Gastrocnemius medialis (tissue), 4 donors: ENCODE results near the gene GPI. TPM values are rescaled to one million over a fixed set of nuclear protein-coding genes. Genes with fewer than 3 reads are reported as not detected.

ENCODE experiments used
- ATAC-seq, 2 donors: fragments of 150-250 bp; one replicate each; pipeline ENCODE4 v1.9.1; 2016
- DNase-seq, 2 donors: peaks; one replicate each; pipeline ENCODE4 v3.0.0-alpha.2; 2019
- H3K27ac ChIP-seq, 4 donors: fragments of 200-600 bp; sonication (generic); 1 replicate in 1 of 4; 2 replicates in 3 of 4; pipeline ENCODE4 v1.5.1; 2016 to 2018; ENCODE audit warnings: mild to moderate bottlenecking in 2 of 4, moderate library complexity in 1 of 4
- H3K27me3 ChIP-seq, 3 donors: fragments of 200-600 bp; sonication (generic) in 2 of 3; 1 replicate in 1 of 3; 2 replicates in 2 of 3; pipeline versions ENCODE4 v1.5.1 to v1.6.0; 2016 to 2019; ENCODE audit warnings: mild to moderate bottlenecking in 1 of 3, moderate library complexity in 1 of 3
- H3K36me3 ChIP-seq, 2 donors: fragments of 200-600 bp; sonication (generic) in 1 of 2; one replicate each; pipeline ENCODE4 v1.5.1; 2017 to 2018
- H3K4me1 ChIP-seq, 2 donors: fragments of 200-600 bp; sonication (generic) in 1 of 2; one replicate each; pipeline ENCODE4 v1.5.1; 2016 to 2017; ENCODE audit warnings: mild to moderate bottlenecking in 2 of 2
- H3K4me3 ChIP-seq, 4 donors: fragments of 200-600 bp; sonication (generic) in 3 of 4; 1 replicate in 1 of 4; 2 replicates in 3 of 4; pipeline ENCODE4 v1.5.1; 2016 to 2019; ENCODE audit warnings: mild to moderate bottlenecking in 2 of 4
- H3K9me3 ChIP-seq, 3 donors: fragments of 200-600 bp; sonication (generic) in 2 of 3; 1 replicate in 1 of 3; 2 replicates in 2 of 3; pipeline ENCODE4 v1.5.1; 2016 to 2019
- CTCF ChIP-seq, 5 experiments: fragments of 450-650 bp in 3 of 5; fragments of 200-600 bp in 2 of 5; sonication (generic) in 2 of 5; IDR thresholded peaks in 4 of 5; conservative IDR thresholded peaks in 1 of 5; 1 replicate in 4 of 5; 2 replicates in 1 of 5; pipeline ENCODE4 v1.5.1; 2016 to 2019; ENCODE audit warnings: antibody characterized with exemption in 5 of 5, mild to moderate bottlenecking in 3 of 5, moderate library complexity in 3 of 5
- POLR2A ChIP-seq, 2 donors: fragments of 450-650 bp; IDR thresholded peaks; one replicate each; pipeline ENCODE4 v1.6.1; 2017; ENCODE audit warnings: antibody characterized with exemption in 2 of 2, mild to moderate bottlenecking in 2 of 2, moderate library complexity in 2 of 2
- in situ Hi-C, 4 donors: fragments of 200-750 bp; cut with MboI; loops; one replicate each; pipeline versions ENCODE4 v1.15.0 to v1.8.0; 2017; ENCODE audit warnings: low sequenced_read_pairs in 4 of 4
- intact Hi-C: fragments of 100-400 bp; cut with DNase I; formaldehyde crosslinking; loops from one replicate; pipeline ENCODE4 v1.15.1; 2023; ENCODE audit warnings: low total_unique reads
- total RNA-seq, 4 donors: library from RNA; depleted of rRNA; stranded (reverse); fragments of >200 nt; gene quantifications; one replicate each; pipeline versions ENCODE4 v1.1.0 to v1.2.3, GENCODE V29; 2016

Gene GPI
- total RNA-seq, 4 donors from 2014 or later = 83.2 to 231 (median 173) TPM

DNA sequence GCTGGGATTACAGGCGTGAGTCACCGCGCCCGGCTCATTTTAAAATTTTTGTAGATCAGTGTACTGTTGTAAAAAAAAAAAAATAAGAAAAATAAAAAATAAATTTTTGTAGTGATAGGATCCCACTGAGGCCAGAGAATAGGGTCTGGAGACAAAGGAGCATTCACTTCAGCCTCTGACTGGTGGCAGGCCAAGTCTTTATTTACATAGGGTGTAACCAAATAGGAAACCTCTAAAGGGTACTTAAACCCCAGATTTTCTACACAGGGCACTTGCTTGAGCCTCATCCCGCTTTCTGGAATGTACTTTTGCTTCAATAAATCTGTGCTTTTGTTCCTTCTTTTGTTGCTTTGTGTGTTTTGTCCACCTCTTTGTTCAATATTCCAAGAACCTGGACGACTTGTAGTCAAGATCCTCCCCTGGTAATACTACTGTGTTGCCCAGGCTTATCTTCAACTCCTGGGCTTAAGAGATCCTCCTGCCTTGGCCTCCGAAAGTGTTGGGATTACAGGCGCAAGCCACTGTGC lies 37.1 kb downstream of the GPI start:
- H3K36me3 ChIP-seq = peaks cover 0 to 33% of the 10 kb centered on the region in 2 donors

GRCh38 chr19:34403784-34404108 lies 38.8 kb downstream of the GPI start:
- peak overlapping the region; percentile 80 to 95 (median 86) for H3K4me3 ChIP-seq
- no peaks in the 10 kb centered on the region for H3K9me3 ChIP-seq
- ATAC-seq = no peak
- TF ChIP-seq CTCF (IDR thresholded peaks at IDR 0.05 in 4 of 5, conservative IDR thresholded peaks at IDR 0.05 in 1 of 5) (no peak), POLR2A (IDR thresholded peaks at IDR 0.05) (no peak)
- peak overlapping the region; percentile 81 to 86 (median 86) for H3K27ac ChIP-seq
- peaks cover 0 to 4% of the 10 kb centered on the region in 2 donors for H3K4me1 ChIP-seq
- no peaks in the 10 kb centered on the region for H3K27me3 ChIP-seq
- in situ Hi-C loops = no loop called here
- intact Hi-C loops = loop anchor here (1.0 to 2.0 kb wide), 2 partner anchors 25 to 97 kb away; partner anchors contain the start of gene UBA2
- H3K36me3 ChIP-seq = peaks cover 0 to 19% of the 10 kb centered on the region in 2 donors
- no peak for DNase-seq

More for the DNA sequence above, 37.1 kb downstream of the GPI start:
- peaks cover 0 to 4% of the 10 kb centered on the region in 2 donors for H3K4me1 ChIP-seq
- DNase-seq (no peak), ATAC-seq (no peak)
- intact Hi-C loops (no loop called here), in situ Hi-C loops (no loop called here)
- H3K27me3 ChIP-seq = no peaks in the 10 kb centered on the region
- no peak for TF ChIP-seq CTCF (IDR thresholded peaks at IDR 0.05 in 4 of 5, conservative IDR thresholded peaks at IDR 0.05 in 1 of 5)
- TF ChIP-seq POLR2A (IDR thresholded peaks at IDR 0.05) = no peak
- H3K4me3 ChIP-seq = no peak overlapping the region
- H3K9me3 ChIP-seq = no peaks in the 10 kb centered on the region
- no peak overlapping the region for H3K27ac ChIP-seq

GRCh38 chr19:34404109-34404909 lies 39.3 kb downstream of the GPI start, which contains the start of gene PDCD2L:
Gene PDCD2L (plus strand): TSS chr19:34404399. CDS start chr19:34404431, 32 bp downstream.
- Histone ChIP-seq H3K4me1 (peaks cover 0 to 4% of the 10 kb centered on the region in 2 donors), H3K36me3 (peaks cover 0 to 13% of the 10 kb centered on the region in 2 donors), H3K27me3 (no peaks in the 10 kb centered on the region), H3K9me3 (no peaks in the 10 kb centered on the region), H3K27ac (peak within 1 kb of the TSS; percentile 81 to 86 (median 86)), H3K4me3 (peak within 1 kb of the TSS; percentile 80 to 95 (median 86))
- intact Hi-C loops (loop anchor here (1.0 to 2.0 kb wide), 2 partner anchors 24 to 96 kb away; partner anchors contain the start of gene UBA2), in situ Hi-C loops (no loop called here)
- peak; percentile 86 to 92 for DNase-seq
- TF ChIP-seq CTCF (IDR thresholded peaks at IDR 0.05 in 4 of 5, conservative IDR thresholded peaks at IDR 0.05 in 1 of 5) (no peak), POLR2A (IDR thresholded peaks at IDR 0.05) (peak; percentile 59 to 73)
- ATAC-seq = peak; percentile 96 to 98

GRCh38 chr19:34405892-34406660 lies 41.1 kb downstream of the GPI start:
- intact Hi-C loops = loop anchor here (2.0 kb wide), 1 partner anchor 95 kb away; no protein-coding TSS in a partner anchor
- no peak overlapping the region for H3K4me3 ChIP-seq

More at GRCh38 chr19:34405892-34406660, 41.1 kb downstream of the GPI start:
- no peaks in the 10 kb centered on the region for H3K9me3 ChIP-seq
- peaks cover 0 to 11% of the 10 kb centered on the region in 2 donors for H3K36me3 ChIP-seq
- ATAC-seq = no peak
- DNase-seq = peak in 1 of 2 donors; percentile 3
- no peaks in the 10 kb centered on the region for H3K27me3 ChIP-seq
- H3K4me1 ChIP-seq = peaks cover 0 to 4% of the 10 kb centered on the region in 2 donors
- H3K27ac ChIP-seq = no peak overlapping the region
- in situ Hi-C loops = no loop called here
- no peak for TF ChIP-seq CTCF (IDR thresholded peaks at IDR 0.05 in 4 of 5, conservative IDR thresholded peaks at IDR 0.05 in 1 of 5)
- TF ChIP-seq POLR2A (IDR thresholded peaks at IDR 0.05) = no peak
